Stimulated activated CD8-positive, alpha-beta memory T cell treated with anti-CD3 and anti-CD28 coated beads, Interleukin-15, amount 100 ng/mL, for 4 hours (primary cell): ENCODE data around the gene TMEM266.
"Not testable (repeated sequence)": the region's sequence is repeated elsewhere in the genome, so short reads cannot be mapped to it uniquely, and the experiment has no call there.

Source experiments
- DNase-seq, 2 donors: peaks; one replicate each; pipeline ENCODE4 v3.0.0-alpha.2; 2020; ENCODE audit warnings: low read depth in 2 of 2

The TMEM266 gene, protein sequence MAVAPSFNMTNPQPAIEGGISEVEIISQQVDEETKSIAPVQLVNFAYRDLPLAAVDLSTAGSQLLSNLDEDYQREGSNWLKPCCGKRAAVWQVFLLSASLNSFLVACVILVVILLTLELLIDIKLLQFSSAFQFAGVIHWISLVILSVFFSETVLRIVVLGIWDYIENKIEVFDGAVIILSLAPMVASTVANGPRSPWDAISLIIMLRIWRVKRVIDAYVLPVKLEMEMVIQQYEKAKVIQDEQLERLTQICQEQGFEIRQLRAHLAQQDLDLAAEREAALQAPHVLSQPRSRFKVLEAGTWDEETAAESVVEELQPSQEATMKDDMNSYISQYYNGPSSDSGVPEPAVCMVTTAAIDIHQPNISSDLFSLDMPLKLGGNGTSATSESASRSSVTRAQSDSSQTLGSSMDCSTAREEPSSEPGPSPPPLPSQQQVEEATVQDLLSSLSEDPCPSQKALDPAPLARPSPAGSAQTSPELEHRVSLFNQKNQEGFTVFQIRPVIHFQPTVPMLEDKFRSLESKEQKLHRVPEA

DNA sequence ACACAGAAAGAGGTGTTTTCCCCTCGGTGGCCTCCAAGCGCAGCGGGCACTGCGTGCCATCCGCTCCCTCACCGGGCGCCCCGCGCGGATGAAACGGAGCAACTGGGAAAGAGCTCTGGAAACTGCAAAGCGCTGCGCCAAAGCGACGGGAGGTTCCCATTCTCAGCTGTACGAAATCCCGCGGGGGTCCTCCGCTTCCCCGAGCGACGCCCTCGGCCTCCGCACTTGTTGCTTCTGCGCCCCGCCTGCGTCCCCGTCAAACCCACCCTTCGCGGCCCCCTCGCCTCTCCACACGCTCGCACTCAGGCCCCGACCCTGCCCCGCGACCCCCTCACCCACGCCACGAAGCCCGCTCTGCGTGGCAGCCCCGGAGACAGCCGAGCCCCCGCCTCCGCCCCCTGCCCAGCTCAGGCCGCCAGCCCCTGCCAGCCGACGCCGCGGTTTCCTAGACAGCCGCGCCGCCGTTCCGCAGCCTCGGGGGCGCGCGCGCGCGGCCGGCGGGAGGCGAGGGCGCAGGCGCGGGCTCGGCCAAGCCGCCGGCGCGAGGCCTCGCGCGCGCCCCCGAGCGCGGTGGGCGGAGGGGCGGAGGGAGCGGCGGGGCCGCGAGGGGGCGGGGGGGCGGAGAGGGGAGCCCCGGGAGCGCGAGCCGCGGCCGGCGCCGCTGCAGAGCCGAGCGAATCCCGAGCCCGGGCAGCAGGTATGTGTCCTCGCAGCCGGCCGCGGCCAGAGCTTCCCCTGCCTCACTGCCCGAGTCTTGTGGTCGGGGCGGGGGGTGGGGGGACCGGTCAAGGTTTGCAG is at the start of gene TMEM266:
TSS of gene TMEM266 (plus strand) at position 666 of the 798 bp plus-strand sequence. CDS start 74,279 bp downstream, outside the sequence.
- no peak for DNase-seq

DNA sequence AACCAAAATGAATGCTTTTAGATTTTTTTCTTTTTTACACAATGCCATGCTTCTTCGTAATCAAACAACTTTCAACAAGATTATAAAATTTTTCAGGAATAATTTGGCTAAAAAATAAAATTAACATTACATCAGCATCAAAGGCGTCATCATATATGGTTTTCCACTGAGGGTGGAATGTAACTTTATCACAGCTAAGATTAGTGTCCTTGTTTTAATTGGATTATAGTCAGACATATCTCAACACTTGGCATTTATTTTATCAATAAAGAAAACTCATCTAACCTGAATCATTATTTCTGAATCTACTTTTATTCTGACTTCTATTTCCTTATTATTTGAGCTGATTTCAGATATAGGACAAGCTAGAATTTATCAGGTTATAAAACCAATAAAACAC is 49.2 kb upstream of the TMEM266 start:
- no peak for DNase-seq

DNA sequence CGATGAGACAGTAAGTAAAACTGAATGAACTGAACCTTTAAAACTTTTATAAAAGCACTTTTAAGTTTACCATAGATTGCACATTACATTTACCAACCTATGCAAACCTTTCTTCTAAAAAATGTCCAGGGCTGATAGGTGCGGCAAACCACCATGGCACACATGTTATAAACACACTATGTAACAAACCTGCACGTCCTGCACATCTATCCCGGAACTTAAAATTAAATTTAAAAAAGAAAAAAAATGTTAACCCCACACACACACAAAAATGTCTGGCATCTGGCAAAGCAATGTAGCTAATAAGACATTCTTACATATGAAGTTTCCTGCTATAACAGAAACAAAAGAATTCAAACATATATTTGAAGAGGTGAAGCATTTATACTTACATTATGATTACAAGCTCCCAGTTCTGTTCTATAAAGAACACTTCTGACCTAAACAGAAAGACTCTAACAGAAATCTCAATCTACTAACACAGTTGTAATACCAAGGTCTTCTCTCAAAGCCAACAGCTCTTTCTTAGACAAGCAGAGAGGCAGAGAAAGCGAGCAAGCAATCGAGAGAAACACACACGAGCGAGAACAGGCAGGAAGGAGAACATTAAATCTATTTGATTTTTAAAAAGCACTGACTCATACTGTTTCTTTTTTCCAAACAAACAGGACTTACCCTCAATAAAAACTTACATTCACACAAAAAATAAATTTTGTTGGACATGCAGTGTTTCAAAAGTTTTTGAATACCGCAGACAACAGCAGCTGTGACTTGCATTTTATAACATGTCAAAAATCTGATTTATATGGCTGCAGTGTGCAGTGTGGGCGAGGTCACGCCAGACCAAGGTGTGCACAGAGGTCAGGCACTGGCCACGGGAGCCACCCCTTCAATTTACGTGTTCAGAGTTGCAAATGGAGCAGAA is 47.9 kb upstream of the TMEM266 start, which contains the start of gene NRG4:
TSS of gene NRG4 (minus strand) at position 798 of the 925 bp plus-strand sequence. CDS start 1,194 bp downstream, outside the sequence.
- DNase-seq = no peak

DNA sequence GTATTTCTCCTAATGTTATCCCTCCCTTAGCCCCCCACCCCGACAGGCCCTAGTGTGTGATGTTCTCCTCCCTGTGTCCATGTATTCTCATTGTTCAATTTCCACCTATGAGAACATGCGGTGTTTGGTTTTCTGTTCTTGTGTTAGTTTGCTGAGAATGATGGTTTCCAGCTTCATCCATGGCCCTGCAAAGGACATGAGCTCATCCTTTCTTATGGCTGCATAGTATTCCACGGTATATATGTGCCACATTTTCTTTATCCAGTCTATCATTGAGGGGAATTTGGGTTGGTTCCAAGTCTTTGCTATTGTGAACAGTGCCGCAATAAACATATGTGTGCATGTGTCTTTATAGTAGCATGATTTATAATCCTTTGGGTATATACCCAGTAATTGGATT is 46.3 kb upstream of the TMEM266 start:
- DNase-seq = not testable (repeated sequence)

DNA sequence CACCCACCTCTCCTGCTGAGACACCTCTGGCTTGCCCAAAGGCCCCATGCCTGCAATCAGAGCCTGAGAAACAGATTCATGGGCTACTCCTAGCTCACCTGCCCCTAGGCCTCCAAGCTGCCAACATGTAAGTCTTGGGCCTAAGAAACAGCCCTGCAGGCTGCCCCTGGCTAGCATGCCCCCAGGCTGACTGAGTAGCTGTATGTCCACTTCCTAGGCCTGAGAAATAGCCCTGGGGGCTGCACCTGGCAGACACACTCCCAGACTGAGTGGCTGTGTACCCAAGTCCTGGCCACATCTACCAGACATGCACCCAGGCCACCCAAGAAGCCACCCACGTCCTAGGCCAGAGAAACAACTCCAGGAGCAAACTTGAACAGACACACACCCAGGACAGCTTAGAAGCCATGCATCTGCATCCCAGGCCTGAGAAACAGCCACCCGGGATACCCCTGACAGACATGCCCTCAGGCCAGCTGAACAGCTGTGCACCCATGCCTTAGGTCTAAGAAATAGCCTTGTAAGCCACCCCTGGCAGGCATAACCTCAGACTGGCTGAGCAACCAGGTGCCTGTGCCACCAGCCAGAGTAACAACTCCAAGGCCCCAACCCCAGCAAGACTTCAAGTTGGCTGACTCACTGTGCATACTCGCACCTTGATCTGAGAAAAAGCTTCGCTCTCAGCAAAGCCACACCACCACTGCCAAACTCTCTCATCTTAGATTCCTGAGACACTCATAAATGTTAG is 35.6 kb upstream of the TMEM266 start:
- DNase-seq = no peak

DNA sequence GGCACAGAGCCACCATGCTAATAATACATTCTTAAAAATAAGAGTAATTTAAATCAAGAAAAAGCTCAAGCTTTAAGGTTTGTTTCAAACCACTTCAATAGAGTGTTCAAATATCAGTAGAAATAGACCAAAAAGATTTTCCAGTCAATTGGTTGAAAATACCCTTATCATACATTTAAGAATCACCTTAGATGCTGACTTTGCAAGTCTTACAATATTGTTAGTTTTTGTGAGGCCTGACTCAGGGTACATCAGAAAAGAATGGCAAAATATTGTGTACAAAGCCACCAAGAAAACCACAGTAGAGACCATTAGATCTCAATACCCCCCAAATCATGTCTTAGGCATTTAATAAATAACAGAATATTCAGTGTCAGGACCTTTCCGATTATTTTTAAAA is 27.7 kb upstream of the TMEM266 start:
- DNase-seq = no peak

DNA sequence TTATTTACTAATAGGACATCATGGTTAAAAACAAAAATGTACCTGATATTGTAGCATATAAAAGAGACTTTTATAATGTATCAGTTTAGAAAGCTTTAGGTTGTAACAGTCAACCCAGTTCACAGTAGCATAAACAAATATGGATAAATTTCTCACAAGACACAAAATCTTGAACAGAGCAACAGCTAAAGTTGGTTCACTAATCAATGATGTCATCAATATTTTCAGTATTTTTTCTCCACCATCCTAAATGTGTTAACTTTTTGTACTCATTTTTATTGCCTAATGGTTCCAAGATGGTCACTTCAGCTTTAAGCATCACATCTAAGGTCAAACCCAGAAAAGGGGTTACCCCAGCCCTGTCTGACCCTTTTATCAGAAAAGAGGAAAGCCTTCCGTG is 26.3 kb upstream of the TMEM266 start:
- no peak for DNase-seq

DNA sequence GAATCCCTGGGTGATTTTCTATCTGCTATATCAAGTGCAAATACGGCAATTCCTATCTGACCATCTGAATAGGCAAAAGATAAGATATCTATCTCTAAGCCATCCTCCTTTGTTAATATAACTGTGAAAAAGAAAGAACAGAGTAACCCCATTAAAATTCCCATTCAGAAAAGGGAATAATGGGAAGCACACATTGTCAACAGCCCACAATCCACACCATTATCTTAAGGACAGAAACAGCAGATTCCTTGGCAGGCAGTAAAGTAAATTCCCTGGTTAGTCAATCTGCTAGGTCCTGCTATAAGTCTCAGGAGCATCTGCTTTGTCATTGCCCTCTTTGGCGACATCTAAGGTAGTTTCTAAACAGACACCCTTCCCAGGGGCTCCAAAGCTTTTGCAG is 25.7 kb upstream of the TMEM266 start:
- DNase-seq = no peak

DNA sequence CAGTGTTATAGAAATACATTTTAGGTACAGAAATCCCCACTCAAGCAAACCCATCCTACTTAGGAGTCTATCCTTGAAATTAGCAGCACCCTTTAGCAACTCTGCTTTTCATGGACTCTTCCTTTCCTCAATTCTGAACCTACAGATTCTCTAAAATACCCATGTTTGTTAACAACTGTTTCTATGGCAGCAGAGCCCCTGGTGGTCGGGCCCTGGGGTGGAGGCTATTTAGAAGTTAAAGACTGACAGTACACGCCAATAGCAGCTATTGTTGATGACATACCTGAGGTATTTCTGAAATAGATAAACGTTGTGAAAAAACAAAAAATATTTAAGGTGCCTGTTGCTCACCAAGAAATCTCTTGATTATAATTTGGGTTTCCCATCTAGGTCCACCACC is 24.2 kb upstream of the TMEM266 start:
- DNase-seq = no peak

DNA sequence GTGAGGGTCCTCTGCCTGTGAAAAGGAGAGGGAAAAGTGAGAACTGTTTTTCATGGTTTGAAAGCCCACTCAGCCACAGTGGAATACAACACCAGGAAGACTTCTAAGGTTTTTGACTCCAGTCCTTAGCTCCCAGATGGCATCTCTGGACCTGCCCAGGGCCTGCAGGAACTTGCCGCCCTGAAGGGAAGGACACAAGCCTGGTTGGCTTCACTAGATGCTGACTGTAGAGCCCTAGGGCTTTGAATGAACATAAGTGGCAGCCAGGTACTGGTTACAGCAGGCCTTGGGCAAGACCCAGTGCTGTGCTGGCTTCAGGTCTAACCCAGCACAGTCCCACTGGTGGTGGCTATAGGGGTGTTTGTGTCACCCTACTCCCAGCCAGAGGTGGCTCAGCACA is 21.3 kb upstream of the TMEM266 start:
- no peak for DNase-seq

DNA sequence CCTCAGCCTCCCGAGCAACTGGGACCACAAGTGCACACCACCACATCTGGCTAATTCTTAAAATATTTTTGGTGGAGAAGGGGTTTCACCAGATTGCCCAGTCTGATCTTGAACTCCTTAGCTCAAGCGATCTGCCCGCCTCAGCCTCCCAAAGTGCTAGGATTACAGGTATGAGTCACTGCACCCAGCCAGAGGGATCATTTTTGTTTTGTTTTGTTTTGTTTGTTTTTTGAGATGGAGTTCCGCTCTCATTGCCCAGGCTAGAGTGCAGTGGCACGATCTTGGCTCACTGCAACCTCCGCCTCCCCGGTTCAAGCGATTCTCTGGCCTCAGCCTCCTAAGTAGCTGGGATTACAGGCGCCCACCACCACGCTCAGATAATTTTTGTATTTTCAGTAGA is 5.6 kb upstream of the TMEM266 start:
- not testable (repeated sequence) for DNase-seq

DNA sequence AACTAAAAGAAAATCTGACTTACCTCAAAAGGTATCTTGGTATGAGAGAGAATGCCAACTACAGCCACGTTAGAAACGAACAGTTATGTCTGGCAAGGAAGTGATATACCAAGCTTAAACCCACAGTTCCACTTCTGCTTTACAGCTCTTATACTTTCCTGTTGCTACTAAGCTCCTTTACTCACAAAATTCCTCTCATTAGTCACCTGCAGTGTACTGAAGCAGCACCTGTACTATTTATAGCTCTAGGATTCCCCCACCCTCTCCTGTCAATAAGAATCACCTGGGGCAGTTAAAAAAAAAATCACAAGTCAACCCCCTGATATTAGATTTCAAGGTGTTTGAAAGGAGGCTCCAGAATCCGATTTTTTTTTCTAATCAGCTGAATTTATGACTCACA is 2.9 kb upstream of the TMEM266 start:
- DNase-seq = no peak

DNA sequence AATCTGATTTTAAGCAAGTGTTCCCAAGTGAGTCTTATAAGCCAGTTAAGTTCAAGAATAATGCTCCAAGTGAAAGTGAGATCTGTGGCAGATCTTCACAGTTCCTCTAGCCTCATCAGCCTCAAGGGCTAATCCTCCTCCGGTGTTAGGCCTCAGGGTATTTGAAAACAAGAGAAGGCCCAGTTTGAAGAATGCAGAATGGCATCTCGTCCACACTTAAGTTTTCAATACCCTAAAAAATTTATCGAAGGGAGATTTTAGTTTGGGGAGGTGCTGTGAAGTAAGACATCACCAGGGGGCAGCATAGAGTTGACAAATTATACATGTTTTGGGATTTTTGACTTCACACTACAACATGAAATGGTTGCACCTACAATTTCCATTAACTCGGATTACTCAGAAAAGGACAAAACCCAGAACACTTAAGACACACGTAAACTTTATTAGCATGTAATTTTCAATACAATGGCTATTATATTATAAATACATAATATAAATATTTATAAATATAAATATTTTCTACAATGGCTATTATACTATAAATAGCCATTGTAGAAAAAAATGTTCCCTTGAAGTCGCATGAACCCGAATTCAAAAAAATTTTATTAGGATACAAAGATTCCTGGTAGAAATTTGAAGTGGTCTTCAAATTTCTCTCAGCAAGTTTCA is 2.3 kb upstream of the TMEM266 start:
- no peak for DNase-seq

DNA sequence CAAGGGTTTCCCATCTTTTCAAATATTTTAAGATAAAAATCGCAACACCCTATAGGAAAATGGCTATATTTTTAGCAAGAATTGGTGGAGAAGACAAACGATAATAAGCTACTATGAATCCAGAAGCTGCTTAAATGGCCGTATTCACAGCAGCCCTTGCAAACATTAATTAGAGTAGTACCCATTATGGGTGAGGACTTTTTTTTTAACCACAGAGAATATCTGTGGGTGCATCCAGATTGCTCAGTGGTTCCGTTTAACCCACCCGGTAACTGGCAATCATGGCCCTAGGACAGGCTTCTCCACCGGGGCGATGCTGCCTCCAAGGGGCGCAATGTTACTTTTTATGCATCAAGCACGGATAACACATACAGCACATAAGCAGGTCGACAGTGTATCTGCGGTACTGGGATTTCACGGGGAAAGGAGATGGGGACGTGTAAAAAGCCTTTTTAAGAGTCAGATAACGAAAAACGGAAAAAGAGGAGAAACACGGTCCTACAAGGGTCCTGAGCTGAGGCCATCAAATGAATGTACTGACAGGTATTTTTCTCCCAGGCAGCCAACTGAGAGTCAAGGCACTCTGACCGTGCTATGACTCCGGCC is 968 bp upstream of the TMEM266 start:
- no peak for DNase-seq

DNA sequence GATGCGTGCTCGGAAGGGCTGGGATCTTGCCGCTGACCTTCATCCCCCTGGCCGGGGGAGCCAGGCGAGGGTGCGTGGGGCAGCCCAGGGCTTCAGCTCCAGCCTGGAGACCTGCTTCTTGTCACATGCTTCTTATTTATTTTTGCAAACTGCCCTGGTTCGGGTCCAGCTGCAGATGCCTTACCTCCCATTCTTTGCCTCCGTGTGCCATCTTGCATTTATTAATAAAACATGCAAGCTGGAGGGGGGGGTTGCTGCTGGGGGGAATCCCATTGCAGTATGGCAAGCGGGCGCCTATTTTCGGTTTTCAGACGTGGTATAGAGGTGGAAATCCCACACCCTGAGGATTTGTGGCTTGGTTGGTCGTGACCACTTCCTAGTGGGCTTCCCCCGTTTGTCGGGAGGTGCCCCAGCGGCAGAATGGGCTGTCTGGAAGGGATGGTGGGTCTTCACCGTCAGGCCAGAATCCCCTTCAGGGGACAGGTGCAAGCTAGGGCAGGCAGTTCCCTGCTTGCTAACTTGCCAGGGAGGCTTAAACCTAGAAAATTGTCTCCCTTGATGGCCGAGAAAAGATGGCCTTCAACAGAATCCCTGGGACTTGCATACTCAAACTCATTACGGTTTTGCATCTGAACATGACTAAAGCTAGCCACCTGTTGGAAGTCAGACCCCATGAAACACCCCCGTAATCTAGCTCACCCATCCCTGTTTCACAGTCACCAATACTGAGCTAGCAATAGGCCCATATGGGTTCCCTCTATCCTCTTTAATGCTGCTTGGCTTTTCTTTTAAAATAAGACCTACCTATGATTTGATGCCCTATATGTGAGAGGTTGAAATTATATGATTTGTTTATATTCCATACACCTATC is 569 bp downstream of the TMEM266 start:
- no peak for DNase-seq

DNA sequence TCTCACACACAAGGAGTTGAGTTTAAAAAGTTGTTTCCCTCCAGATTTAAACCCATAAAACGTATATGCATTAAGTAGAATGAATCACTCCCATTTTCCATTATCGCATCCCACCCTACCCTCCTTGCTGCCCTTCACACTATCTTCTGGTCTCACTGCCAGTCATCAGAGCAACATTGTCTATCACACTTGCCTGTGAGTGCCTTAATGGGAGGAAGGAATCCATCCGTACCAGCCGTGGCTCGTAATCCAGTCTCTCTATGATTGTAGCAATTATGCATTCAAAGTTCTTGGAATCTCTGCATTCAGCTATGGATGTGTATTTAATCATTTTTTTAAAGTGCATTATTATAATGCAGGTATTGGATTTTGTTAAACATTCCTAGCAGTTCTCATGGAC is 1.9 kb downstream of the TMEM266 start:
- DNase-seq = no peak

DNA sequence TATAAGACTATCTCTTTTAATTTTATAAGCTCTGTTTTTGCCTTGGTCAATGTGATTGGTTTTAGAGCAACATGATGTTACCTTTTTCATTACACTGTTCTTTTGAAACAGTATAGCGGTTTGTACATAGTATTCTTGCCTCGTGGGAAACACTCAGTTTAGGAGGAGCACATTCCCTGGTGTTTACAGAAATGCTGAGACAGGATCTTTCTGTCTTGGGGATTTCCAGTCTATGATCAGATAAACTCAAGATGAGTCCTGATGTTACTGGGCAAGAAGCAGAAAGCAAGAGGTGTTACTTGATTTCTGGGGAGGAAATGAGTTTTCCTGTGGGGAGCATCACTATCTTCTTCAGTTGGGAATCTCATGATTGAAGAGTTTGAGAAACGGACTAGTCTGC is 2.5 kb downstream of the TMEM266 start:
- no peak for DNase-seq

DNA sequence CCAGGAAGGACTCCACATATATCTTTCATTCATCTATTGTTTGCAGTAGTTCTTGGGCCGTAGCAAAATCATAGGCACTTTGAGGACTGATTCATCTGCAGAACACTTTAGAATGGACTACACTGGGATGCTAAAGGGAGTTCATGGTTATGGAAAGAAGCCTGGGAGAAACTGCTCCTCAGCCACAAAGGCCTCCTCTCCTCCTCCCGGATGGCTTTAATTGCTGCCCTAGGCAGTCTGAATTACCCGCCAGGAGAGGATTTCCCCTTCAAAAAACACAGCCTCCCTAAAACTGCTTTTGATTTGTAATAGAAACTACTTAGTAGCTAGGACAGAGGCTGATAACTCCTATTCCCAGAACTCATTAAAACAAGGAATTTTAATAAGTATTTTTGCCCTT is 4.6 kb downstream of the TMEM266 start:
- no peak for DNase-seq

DNA sequence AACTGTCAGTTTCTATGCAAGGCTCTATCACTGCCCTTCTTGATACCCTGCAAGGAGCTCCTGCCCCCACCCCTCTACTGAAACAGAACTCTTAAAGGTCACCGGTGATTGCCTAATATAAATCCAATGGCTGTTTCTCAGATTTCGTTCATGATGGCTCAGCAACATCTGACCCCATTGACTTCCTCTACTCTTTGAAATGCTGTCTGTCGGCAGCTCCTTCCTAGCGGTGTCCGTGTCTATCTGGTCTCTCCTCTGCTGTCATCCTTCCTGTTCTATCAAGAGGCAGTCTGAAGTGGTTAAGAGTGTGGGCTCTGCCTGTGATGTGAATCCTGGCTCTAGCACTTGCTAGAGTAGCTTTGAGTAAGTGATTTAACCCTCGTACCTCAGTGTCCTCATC is 5.5 kb downstream of the TMEM266 start:
- no peak for DNase-seq
